HTERT RPE-1 (cell line): ENCODE measurements around the gene TMEFF1.
"Not testable (repeated sequence)": the region's sequence is repeated elsewhere in the genome, so short reads cannot be mapped to it uniquely, and the experiment has no call there.

Source experiments
- in situ Hi-C: fragments of 300-500 bp; cut with MboI; formaldehyde crosslinking; loops from 4 replicates; pipeline ENCODE4 v1.14.3; 2020; ENCODE audit warnings: low sequenced_read_pairs

Gene TMEFF1

GRCh38 chr9:100486479-100487176 is 13.7 kb downstream of the TMEFF1 start:
- in situ Hi-C loops = no loop called here

- in situ Hi-C loops = no loop called here
These were observed 15.2 kb downstream of the TMEFF1 start for GRCh38 chr9:100488177-100488576.

- in situ Hi-C loops = no loop called here
These were observed 16.9 kb downstream of the TMEFF1 start for GRCh38 chr9:100489836-100490235.

GRCh38 chr9:100492952-100493351 is 20.0 kb downstream of the TMEFF1 start:
- in situ Hi-C loops = no loop called here

GRCh38 chr9:100498592-100498991 is 25.6 kb downstream of the TMEFF1 start:
- in situ Hi-C loops = no loop called here

GRCh38 chr9:100499460-100499859 is 26.5 kb downstream of the TMEFF1 start:
- in situ Hi-C loops = no loop called here

- in situ Hi-C loops = no loop called here
These were observed 26.9 kb downstream of the TMEFF1 start for GRCh38 chr9:100499866-100500265.

- in situ Hi-C loops = no loop called here
These were observed 32.7 kb downstream of the TMEFF1 start for GRCh38 chr9:100505564-100506159.

- in situ Hi-C loops = not testable (repeated sequence)
These were observed 34.4 kb downstream of the TMEFF1 start for GRCh38 chr9:100507350-100507749.

- in situ Hi-C loops = no loop called here
These were observed 38.3 kb downstream of the TMEFF1 start for GRCh38 chr9:100511205-100511604.

GRCh38 chr9:100515578-100516494 is 42.9 kb downstream of the TMEFF1 start:
- in situ Hi-C loops = no loop called here

- in situ Hi-C loops = no loop called here
These were observed 48.3 kb downstream of the TMEFF1 start for GRCh38 chr9:100521282-100521681.

GRCh38 chr9:100525563-100525962 is 52.6 kb downstream of the TMEFF1 start:
- in situ Hi-C loops = no loop called here

GRCh38 chr9:100527180-100527794 is 54.3 kb downstream of the TMEFF1 start:
- in situ Hi-C loops = not testable (repeated sequence)

GRCh38 chr9:100534401-100534800 is 61.5 kb downstream of the TMEFF1 start:
- in situ Hi-C loops = no loop called here

GRCh38 chr9:100540327-100540726 is 67.4 kb downstream of the TMEFF1 start:
- in situ Hi-C loops = no loop called here

GRCh38 chr9:100549048-100549447 is 76.1 kb downstream of the TMEFF1 start:
- in situ Hi-C loops = no loop called here

GRCh38 chr9:100554935-100555401 is 82.0 kb downstream of the TMEFF1 start:
- in situ Hi-C loops = no loop called here

GRCh38 chr9:100555471-100555870 is 82.5 kb downstream of the TMEFF1 start:
- in situ Hi-C loops = no loop called here

- in situ Hi-C loops = no loop called here
These were observed 84.1 kb downstream of the TMEFF1 start for GRCh38 chr9:100557053-100557452.

- in situ Hi-C loops = no loop called here
These were observed 88.3 kb downstream of the TMEFF1 start for GRCh38 chr9:100561256-100561655.
